HG03097 (cell line): ENCODE results near the gene CDC42EP4.

Experiments
- ATAC-seq: cut with Tn5 transposase; IDR thresholded peaks from one replicate; pipeline ENCODE4 v1.9.1; 2021; ENCODE audit not compliant: unreplicated experiment, low FRiP score

Gene CDC42EP4

DNA sequence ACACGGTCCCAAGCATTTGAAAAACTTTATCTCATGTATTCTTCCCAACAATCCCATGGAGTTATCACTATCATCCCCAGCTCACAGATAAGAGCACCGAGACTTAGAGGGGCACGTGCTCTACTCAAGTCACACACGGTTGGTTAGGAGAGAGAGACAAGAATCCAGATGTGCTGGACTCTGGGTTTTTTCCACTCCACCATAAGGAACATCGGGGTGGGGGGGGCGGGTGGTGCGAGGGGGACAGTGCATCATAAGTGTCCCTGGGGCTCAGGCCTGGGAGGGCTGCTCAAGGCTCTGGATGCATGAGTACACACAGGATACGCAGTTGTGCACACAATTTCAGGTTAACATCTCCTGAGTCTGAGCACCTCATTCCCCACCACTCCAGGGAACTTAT is 7.4 kb downstream of the CDC42EP4 start:
- ATAC-seq, result no peak

DNA sequence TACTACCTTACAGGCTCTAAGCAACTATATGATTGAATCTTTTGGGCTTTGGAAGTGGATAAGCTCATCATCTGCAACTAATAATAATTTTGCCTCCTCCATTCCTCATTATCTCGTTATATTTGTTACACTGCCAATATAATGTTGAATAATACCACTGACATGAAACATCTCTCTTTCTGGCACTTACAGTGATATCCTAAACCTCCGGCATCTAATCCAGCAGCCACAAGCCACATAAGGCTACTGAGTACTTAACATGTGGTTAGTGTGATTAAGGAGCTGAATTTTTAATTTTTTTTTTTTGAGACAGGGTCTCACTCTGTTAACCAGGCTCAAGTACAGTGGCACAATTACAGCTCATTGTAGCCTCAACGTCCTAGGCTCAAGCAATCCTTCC is 9.6 kb downstream of the CDC42EP4 start:
- no peak for ATAC-seq

DNA sequence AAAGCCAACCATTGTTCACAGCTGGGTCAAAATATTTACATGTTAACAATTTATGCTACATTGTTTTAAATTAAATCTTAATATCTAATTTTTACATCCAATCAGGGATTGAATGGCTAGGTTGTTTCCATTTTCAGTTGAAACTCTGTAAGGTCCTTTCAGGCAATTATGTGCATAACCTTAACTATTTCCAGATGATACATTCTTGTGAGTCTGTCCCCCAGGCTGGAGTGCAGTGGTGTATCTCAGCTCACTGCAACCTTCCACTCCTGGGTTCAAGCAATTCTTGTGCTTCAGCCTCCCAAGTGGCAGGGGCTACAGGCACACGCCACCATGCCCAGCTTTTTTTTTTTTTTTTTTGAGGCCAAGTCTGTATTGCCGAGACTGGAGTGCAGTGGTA is 10.4 kb downstream of the CDC42EP4 start:
- ATAC-seq, result no peak

DNA sequence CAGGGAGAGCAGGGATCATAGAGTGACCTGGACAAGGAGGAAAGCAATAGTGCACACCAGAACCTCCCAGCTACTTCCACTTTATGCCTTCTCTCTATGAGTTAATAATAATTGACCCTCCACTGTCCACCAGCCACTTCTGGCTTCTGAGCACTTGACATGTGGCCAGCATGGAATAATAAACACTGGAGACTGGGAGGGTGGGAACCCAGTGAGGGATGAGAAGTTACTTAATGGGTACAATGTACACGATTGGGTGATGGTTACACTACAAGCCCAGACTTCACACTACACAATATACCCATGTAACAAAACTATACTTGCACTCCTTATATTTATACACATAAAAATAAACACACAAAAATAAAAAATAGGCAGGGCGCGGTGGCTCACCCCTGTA is 11.4 kb downstream of the CDC42EP4 start:
- no peak for ATAC-seq

DNA sequence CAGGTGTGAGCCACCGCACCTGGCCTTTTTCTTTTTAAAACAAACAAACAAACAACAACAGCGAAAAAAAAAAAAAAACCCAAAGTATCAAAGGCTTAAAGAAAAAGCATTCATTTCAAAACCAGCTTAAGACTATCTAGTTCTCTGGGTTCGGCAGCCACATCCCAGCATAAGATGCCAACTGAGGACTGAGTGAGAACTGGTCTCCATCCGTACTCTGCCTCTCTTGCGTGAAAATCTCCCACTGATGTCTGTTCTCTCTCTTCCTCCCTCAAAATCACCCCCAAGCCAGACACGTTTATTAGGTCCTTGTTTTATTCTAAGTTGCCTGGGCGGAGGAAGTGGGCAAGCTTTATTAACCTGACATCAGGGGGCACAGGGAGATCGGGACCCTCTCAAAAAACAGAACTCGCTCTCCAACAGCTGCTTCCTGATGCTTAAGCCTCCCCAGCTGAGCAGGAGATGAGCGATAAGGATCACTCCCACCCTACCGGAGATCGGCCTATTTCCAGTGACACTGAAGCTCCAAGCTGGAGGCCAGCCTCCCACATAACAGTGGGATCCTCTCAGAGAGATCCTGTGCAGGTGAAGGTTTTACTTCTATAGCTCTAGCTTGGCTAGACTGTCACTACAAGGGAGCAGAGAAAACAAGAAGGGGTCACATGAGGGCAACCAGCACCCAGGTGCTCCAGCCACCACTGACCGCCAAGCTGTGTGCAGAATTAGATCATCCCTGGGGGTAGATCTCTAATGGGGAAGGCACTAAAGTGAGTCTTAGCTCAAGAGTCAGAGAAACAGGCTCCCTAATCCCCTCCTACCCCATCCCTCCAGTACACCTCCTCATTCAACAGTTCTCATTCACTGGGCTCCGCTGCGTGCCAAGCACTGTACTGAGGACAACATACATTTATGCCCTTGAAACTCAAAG is 13.6 kb downstream of the CDC42EP4 start:
- no peak for ATAC-seq

DNA sequence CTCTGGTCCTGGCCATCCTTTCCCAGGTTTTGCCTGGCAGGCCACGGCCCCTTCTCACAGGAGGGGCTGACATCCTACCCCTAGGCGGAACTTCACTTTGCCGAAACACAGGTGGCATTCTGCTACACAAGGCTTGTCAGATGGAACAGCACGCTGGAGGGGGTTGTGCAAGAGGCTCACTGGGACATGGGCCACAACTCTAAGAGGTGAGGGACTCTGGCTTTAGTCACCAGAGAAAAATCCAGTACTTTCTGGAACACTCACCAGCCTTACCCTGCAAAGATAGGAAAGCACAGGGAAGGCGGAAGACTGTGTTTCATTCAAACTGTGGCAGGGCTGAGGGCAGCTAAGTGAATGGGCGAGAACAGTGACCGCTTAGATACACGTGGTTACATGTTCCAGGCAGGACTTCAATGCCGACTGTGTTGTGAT is 18.3 kb downstream of the CDC42EP4 start:
- ATAC-seq, result no peak

- no peak for ATAC-seq
These were observed 18.8 kb downstream of the CDC42EP4 start for GRCh38 chr17:73293031-73293430.

DNA sequence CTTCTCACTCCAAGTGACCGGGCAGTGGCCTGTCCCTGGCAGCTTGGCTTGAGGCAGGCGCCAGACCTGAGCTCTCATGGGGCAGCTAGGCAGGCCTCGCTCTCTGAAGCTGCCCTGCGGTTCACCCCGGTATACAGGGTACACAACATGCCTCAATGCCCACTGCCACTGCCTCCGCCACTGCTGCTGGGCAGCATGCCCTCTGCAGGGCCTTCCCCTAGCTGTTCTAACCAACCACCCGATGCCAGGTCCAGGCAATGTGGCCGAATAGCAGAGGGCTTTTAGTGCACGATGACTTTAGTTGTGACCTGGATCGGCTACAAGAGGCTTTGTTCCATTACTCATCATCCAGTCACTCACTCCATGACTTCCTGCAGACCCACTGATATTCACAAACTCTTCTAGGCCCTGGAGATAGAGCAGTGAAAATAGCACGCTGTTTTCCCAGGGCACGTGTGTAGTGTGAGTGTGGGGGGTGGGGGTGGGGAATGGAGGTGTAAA is 19.7 kb downstream of the CDC42EP4 start:
- no peak for ATAC-seq

- peak; percentile 82 for ATAC-seq
These were observed 20.5 kb downstream of the CDC42EP4 start for GRCh38 chr17:73291260-73291801.

DNA sequence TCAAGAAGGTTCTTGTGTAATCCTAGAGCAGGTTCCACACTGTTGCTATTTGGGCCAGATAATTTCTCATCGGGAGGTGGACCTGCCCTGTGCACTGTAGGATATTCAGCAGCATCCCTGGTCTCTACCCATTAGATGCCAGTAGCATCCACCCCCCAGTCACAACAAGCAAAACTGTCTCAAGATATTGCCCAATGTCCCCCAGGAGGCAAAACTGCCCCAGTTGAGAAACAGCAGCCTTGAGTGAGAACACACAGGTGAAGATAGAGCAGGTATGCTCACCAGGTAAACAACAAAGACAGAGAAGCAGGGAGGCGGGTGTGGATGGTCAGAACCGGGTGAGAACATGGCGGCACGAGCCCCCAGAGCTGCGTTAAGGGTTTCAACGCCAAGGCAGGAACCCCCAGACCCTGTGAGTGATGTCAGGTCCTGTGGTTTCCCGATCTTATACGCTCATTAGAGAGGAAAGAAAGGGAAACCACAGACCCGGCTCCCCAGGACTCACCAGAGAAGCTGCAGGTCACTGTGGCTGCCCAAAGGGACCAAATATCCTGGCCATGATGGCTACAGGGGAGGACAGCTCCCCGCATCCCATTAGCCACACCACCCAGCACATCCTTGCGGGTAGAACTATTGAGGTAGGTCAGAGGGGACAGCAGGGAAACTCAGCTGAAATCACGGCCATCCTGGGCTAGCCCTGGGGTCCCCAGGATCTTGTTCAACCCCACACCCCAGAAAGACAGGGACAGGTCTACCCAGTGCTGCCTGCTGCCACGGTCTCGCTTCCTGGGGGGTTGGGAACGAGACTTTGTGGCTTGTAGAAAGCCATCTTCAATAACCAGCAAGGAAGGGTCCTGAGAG is 21.2 kb downstream of the CDC42EP4 start:
- peak; percentile 30 for ATAC-seq

GRCh38 chr17:73289549-73290254 is 22.1 kb downstream of the CDC42EP4 start:
- no peak for ATAC-seq

GRCh38 chr17:73288534-73289302 is 23.1 kb downstream of the CDC42EP4 start:
- ATAC-seq, result no peak

DNA sequence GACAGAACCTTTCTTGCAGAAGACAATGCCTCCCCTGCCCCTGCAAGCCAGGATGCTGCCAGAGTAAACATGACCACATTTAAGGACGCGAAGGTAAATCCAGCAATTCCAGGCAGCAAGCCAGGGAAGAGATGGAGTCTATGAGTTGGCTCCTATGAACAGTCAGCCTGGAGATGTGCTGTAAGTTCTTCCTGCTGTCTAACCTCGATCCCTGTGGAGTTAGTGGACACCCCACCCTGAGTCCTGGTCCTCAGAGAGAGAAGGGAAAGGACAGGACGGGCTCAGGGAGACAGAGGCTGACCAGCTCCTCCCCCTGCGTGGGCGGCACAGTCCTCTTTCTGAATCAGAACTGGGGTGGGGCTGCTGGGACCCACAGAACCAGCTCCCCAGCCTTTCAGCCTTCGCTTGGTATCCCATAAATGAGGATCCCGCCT is 24.9 kb downstream of the CDC42EP4 start:
- ATAC-seq, result no peak

- ATAC-seq, result no peak
These were observed 25.6 kb downstream of the CDC42EP4 start for GRCh38 chr17:73285916-73286862.

DNA sequence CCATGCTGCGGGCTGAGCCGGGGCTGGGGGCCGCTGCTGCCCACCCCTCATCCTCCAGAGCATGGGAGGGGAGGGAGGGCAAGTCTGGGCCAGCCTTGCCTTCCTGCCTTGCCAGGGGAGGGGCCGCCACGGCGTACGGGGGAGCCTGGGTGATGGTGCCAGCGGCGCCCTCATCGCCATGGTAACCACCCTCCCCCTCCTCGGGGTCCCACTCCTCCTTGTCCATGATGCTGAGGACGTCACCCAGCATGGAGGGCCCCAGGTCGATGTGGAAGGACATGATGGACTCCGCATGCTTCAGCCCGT is 26.2 kb downstream of the CDC42EP4 start:
- no peak for ATAC-seq

DNA sequence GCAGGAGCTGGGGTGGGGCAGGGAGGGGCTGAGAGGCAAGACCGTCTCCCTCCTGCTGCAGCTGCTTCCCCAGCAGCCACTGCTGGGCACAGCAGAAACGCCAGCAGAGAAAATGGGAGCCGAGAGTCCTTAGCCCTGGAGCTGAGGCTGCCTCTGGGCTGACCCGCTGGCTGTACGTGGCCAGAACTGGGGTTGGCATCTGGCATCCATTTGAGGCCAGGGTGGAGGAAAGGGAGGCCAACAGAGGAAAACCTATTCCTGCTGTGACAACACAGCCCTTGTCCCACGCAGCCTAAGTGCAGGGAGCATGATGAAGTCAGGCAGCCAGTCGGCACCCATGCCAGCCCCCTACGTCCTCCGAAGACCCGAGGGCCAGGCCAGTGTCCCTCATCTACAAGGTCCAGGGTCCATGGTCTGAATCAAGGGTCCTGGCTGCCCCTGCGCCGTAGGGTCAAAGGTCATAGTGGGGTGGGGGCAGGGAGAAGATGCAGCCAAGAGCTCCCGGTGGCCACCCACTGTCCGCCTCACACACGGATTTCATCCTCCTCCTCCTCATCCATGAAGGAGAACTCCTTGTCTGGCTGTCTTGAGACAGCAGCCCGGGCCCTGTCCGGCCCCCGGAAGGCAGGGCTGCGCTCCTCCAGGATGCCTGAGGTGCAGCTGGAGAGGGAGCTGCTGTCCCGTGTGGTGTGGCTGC is 26.7 kb downstream of the CDC42EP4 start:
- no peak for ATAC-seq

- no peak for ATAC-seq
These were observed 27.4 kb downstream of the CDC42EP4 start for GRCh38 chr17:73284354-73284753.

GRCh38 chr17:73283841-73284282 is 27.9 kb downstream of the CDC42EP4 start:
- no peak for ATAC-seq
